Renal pelvis (tissue), 4 donors: ENCODE results near the gene HIPK4. TPM values are rescaled to one million over a fixed set of nuclear protein-coding genes. Genes with fewer than 3 reads are reported as not detected.
"Not testable (repeated sequence)": the region's sequence is repeated elsewhere in the genome, so short reads cannot be mapped to it uniquely, and the experiment has no call there.

ENCODE experiments used
- DNase-seq: peaks from one replicate; pipeline ENCODE4 v3.0.0-alpha.2; 2013
- polyA plus RNA-seq, 3 donors: library from polyadenylated mRNA; unstranded; fragments of 120-200 nt; gene quantifications; one replicate each; pipeline ENCODE4 v1.2.1, GENCODE V29; 2013; ENCODE audit not compliant: insufficient read length in 3 of 3

HIPK4 gene
- polyA plus RNA-seq, 3 donors = 0.09 to 0.19 (median 0.16) TPM

DNA sequence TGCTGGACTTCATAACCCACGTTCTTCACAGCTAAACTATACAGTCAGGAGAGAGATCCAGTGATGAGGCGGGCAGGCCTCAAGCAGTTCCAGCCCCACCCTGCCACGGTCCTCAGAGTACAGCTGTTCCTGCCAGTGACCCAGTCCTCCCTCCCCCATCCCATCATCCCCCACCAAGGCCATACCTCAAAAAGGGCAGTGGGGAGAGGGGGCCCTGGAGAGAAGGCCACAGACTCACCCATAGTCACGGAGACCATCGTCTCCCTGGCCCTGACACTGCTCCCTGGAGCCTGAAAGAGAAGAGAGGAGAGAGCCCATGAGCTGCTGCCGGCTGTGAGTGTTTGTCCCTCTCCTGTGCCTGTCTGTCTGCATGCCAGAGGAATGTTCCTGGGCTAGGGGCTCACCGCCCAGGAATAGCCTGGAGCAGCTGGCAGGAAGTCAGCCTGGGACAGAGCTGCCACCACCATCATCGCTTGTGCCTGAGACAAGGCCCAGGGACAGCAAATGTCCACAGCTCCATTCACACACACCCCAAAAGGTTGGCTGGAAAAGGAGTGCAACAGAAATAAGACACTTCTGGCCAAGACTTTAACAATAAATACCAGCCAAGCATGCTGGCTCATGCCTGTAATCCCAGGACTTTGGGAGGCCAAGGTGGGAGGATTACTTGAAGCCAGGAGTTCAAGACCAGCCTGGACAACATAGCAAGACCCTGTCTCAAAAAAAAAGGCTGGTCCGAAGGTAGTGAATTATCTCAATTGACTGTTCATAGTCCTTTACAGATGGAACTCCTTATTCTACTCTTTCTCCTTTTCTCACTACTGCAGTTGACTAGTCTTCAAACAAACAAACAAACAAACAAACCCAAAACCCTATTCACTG, 48.1 kb downstream of the HIPK4 start:
- DNase-seq = no peak

DNA sequence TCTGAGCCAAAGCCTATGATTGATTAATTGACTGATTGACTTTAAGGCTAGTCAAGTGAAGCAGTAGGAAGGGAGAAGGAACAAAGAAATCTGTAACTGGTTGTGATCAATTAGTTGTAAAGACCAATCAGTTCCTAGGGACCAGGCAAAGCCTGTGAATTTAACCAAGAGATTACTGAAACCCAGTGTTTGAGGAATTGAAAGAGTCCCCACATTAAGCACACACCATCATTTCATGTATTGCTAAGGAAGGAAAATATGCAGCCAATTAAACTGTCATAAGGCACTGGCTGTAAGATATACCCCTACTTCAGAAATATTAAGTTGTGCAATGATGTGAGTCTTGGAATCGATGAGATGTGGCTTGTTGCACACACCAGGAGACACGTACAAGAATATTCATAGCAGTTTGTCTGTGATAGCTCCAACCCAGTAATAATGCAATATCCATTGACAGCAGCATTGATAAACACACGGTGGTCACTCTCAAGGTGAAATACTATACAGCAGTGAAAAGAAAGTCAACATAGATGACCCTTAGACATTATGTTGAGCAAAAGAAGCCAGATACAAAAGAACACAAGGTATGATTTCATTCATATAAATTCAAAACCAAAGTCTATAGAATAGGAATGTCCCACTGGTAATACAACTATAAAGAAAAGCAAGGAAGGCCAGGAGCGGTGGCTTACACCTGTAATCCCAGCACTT, 50.8 kb downstream of the HIPK4 start:
- DNase-seq = no peak

DNA sequence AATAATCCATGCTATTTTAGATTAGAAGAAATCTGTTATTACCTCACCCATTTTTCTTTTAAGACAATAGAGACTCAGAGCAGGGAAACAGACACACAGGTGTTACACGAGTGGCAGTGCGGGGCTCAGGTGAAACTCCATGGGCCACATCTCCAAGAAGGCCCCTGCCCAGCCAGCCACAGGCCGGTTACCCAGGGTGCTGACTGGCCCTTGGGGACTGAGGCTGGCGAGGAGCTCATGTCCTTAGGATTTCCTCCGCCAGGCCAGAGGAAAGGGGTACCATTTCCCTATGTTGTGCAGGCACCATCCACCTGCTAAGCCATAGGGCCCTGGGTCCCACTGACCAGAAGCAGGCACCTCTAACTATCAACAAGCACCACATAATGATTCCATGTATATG, 52.4 kb downstream of the HIPK4 start:
- no peak for DNase-seq

DNA sequence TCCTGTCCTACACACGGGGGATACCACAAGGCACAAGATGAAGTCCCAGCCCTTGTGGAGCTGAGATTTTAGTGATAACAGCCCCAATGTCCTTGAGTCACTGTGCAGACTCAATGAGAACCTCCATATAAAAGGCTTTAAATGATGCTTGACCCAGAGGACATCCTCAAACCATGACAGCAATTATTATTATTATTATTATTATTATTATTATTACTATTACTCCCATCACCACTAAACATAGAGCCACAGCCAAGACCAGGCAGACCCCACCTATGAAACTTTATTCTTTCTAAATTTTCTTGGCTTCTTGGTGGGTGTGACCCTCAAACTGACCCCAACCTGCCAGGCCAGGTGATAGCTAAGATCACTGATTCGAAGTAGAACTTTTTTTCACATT, 52.9 kb downstream of the HIPK4 start:
- no peak for DNase-seq

DNA sequence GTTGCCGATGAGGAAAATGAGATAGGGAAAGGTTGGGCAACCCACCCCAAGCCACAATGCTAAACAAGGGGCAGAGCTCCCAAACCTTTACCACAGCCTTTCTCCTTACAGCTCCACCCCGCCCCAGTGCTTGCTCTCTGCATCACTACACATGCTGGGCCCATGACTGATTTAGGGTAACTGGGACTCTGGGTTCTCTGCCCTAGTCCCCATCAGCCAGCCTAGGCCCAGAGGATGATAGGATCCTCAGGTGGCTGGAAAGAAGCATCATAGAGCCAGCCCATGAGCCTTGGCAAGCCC, 53.4 kb downstream of the HIPK4 start:
- no peak for DNase-seq

DNA sequence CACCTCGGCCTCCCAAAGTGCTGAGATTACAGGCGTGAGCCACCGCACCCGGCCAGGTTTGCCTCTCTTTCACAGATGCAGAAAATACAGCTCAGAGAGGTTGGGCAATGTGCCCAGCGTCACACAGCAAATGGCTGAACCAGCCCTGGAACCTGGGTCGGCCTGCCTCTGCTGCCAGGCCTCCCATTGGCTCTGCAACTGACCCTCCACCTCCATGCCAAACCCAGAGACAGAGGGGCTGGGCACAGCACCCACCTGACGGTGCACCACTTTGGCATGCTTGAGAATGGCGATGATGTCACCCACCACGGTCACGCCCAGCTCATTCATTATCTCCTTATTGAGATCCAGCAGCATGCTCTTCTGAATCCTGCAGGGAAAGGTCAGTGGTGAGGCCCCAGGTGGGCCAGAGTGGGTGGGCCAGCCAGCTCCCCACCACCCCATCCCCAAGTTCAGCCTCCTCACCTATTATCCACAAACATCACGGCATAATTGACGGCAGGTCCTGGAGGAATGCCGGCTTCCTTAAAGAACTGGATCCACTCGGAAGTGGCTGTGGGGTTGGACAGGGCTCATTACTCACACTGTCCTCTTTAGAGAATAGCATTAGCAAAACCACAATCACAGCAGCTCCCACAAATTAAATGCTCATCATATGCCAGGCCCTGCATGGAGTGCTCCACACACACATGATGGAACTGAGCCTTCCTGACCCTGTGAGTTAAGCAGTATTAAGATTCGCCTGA, 54.0 kb downstream of the HIPK4 start:
- no peak for DNase-seq

DNA sequence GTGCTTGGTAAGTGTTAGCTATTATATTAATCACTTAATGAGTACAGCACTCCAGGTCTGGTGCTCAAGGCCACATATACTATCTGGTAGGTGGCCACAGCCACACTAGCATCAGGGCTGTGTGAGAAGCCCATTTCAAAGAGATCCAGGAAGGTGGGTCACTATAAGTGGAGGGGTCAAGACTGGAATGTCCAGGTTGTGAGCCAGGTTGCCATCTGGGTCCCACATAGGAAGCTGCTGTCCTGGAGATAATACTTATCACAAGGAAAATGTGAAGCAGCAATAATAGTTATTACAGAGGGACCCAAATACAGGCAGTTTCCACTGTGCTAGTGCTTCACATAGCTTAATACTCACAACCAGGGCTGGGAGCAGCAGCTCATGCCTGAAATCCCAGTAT, 54.9 kb downstream of the HIPK4 start:
- DNase-seq = no peak

DNA sequence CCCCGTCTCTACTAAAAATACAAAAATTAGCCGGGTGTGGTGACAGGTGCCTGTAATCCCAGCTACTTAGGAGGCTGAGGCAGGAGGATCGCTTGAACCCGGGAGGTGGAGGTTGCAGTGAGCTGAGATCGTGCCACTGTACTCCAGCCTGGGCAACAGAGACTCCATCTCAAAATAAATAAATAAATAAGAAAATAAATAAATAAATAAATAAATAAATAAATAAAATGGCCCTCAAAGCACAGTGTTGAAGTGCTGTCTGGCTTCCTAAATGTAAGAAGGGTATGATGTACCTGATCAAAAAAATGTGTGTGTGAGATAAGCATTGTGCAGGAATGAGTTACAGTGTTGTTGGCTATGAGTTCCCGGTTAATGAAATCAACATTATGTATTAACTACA, 56.9 kb downstream of the HIPK4 start:
- not testable (repeated sequence) for DNase-seq

DNA sequence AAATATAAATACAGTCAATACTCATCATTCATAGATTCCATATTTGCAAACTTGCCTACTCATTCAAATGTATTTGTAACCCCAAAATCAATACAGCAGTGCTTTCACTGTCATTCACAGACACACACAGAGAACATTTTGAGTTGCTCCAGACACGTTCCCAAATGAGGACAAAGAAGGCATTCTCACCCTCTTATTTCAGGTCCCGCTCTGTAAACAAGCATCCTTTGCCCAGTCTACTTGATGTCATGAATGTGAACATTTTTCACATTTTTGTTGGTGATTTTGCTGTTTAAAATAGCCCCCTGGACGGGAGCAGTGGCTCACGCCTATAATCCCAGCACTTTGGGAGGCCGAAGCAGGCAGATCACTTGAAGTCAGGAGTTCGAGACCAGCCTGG, 57.3 kb downstream of the HIPK4 start:
- no peak for DNase-seq

DNA sequence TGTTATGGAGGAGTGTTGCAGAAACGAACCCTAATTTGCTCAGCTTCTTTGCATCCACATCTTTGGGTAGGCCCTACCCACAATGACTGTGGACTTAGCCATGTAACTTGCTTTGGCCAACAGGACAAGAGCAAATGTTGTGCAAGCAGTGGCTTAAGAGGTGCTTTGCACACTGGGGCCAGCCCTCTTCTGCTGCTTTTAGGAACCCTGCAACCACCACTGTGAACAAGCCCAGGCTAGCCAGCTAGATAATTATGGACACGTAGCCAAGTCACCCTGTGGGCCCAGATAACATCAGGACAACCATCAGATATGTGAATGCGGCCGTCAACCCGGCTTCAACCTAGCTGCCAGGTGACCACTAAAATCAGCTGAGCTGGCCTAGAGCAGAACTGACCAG, 58.9 kb downstream of the HIPK4 start:
- no peak for DNase-seq

Other genes starting within 250 kb of the HIPK4 start
- gene MAP3K10, start 198.8 kb downstream of the HIPK4 start, polyA plus RNA-seq = 10 to 100 TPM; 16.0 to 19.7 (median 16.8) TPM
- gene TTC9B, start 171.8 kb downstream of the HIPK4 start, polyA plus RNA-seq = under 1 TPM in 2 of 3 donors, not detected in 1; 0.10 to 0.34 TPM
- 1 to 10 TPM; 1.6 to 2.2 (median 1.8) TPM for gene CCNP, start 163.5 kb downstream of the HIPK4 start, polyA plus RNA-seq
- gene AKT2, start 104.8 kb downstream of the HIPK4 start, polyA plus RNA-seq = 100 to 1,000 TPM; 162 to 236 (median 219) TPM
- 10 to 100 TPM; 14.1 to 17.6 (median 15.0) TPM for gene C19orf47, start 41.8 kb downstream of the HIPK4 start, polyA plus RNA-seq
- 100 to 1,000 TPM; 254 to 302 (median 292) TPM for gene PLD3, start 41.5 kb downstream of the HIPK4 start, polyA plus RNA-seq
- gene PRX, start 23.2 kb upstream of the HIPK4 start, polyA plus RNA-seq = 10 to 100 TPM; 13.1 to 15.5 (median 14.2) TPM
- gene SERTAD1, start 35.8 kb upstream of the HIPK4 start, polyA plus RNA-seq = 10 to 100 TPM in 2 of 3 donors, 1 to 10 TPM in 1; 7.9 to 12.0 (median 10.8) TPM
- 10 to 100 TPM; 36.5 to 38.6 (median 38.3) TPM for gene SERTAD3, start 54.2 kb upstream of the HIPK4 start, polyA plus RNA-seq
- 10 to 100 TPM; 51.8 to 54.2 (median 52.3) TPM for gene BLVRB, start 75.6 kb upstream of the HIPK4 start, polyA plus RNA-seq
- gene SPTBN4, start 76.8 kb upstream of the HIPK4 start, polyA plus RNA-seq = 1 to 10 TPM; 1.4 to 2.0 (median 1.8) TPM
- gene SHKBP1, start 186.7 kb upstream of the HIPK4 start, polyA plus RNA-seq = 10 to 100 TPM; 47.9 to 60.1 (median 57.9) TPM
- gene LTBP4, start 211.2 kb upstream of the HIPK4 start, polyA plus RNA-seq = 100 to 1,000 TPM; 225 to 341 (median 273) TPM